Omental fat pad (tissue), 4 donors: ENCODE data around the gene PKIG. TPM values are rescaled to one million over a fixed set of nuclear protein-coding genes. Genes with fewer than 3 reads are reported as not detected.
A peak's percentile ranks its signal among the peaks of the same experiment; 100 is the strongest.

Experiments
- ATAC-seq: fragments of 150-250 bp; one replicate; pipeline ENCODE4 v1.9.1; 2016; ENCODE audit warnings: mild to moderate bottlenecking, moderate library complexity; ENCODE audit not compliant: low FRiP score
- DNase-seq: peaks from one replicate; pipeline ENCODE4 v3.0.0-alpha.2; 2019; ENCODE audit warnings: low spot score
- CTCF ChIP-seq, 3 donors: fragments of 450-650 bp; IDR thresholded peaks; one replicate each; pipeline ENCODE4 v1.5.1; 2016 to 2017; ENCODE audit warnings: antibody characterized with exemption in 3 of 3, mild to moderate bottlenecking in 3 of 3, moderate library complexity in 2 of 3
- total RNA-seq, 4 donors: library from RNA; depleted of rRNA; stranded (reverse); fragments of >200 nt; gene quantifications; one replicate each; pipeline ENCODE4 v1.1.0, GENCODE V29; 2016

PKIG gene
- total RNA-seq, 4 donors from 2014 or later: 90.8 to 133 (median 118) TPM

- ATAC-seq: no peak
- peak; percentile 18 for DNase-seq
- no peak for TF ChIP-seq CTCF (IDR thresholded peaks at IDR 0.05)
These were observed 17.9 kb downstream of the PKIG start for GRCh38 chr20:44600301-44600700.

GRCh38 chr20:44600758-44601201 is 18.4 kb downstream of the PKIG start:
- DNase-seq (peak; percentile 21), ATAC-seq (peak; percentile 6)
- TF ChIP-seq CTCF (IDR thresholded peaks at IDR 0.05): no peak

GRCh38 chr20:44601236-44601671 is 18.9 kb downstream of the PKIG start:
- ATAC-seq (no peak), DNase-seq (peak; percentile 15)
- no peak for TF ChIP-seq CTCF (IDR thresholded peaks at IDR 0.05)

GRCh38 chr20:44601801-44602204 is 19.4 kb downstream of the PKIG start:
- ATAC-seq (peak; percentile 59), DNase-seq (peak; percentile 21)
- TF ChIP-seq CTCF (IDR thresholded peaks at IDR 0.05): no peak

- no peak for TF ChIP-seq CTCF (IDR thresholded peaks at IDR 0.05)
- DNase-seq (peak; percentile 10), ATAC-seq (no peak)
These were observed 20.9 kb downstream of the PKIG start for GRCh38 chr20:44603327-44603726.

GRCh38 chr20:44606725-44607441 is 24.5 kb downstream of the PKIG start:
- DNase-seq (no peak), ATAC-seq (no peak)
- no peak for TF ChIP-seq CTCF (IDR thresholded peaks at IDR 0.05)

GRCh38 chr20:44609006-44609515 is 26.7 kb downstream of the PKIG start:
- ATAC-seq (no peak), DNase-seq (no peak)
- TF ChIP-seq CTCF (IDR thresholded peaks at IDR 0.05): no peak
